ENCODE data around the gene HSPA14. TPM values are rescaled to one million over a fixed set of nuclear protein-coding genes. Genes with fewer than 3 reads are reported as not detected.
A peak's percentile ranks its signal among the peaks of the same experiment; 100 is the strongest.

HSPA14 gene
- total RNA-seq, 3 donors from 2014 or later (not counting 1 experiment from before 2014, with no cell fraction given): 18.9 to 25.6 (median 24.5) TPM

GRCh38 chr10:14878266-14879123 is 40.4 kb downstream of the HSPA14 start, which contains the start of gene SUV39H2:
TSS of gene SUV39H2 (plus strand) at chr10:14878866. CDS start at chr10:14878889, 23 bp downstream.
- intact Hi-C loops (cut with micrococcal nuclease): loop anchor here (1.0 to 5.0 kb wide), 4 partner anchors 40 to 326 kb away; partner anchors contain the start of genes CDNF, DCLRE1C, HSPA14 and MSANTD7

GRCh38 chr10:14879124-14879927 is 41.2 kb downstream of the HSPA14 start:
- ATAC-seq (peak; percentile 1 to 8 (median 5)), DNase-seq (peak; percentile 19 to 57)
- no peak for TF ChIP-seq CTCF (IDR thresholded peaks at IDR 0.05)
- Mint-ChIP-seq H3K27me3 (ENCODE audit: low read depth in 2 of 2) (no peaks in the 10 kb centered on the region), H3K4me3 (peak overlapping the region; percentile 92), H3K4me1 (peaks cover 26 to 28% of the 10 kb centered on the region in 2 donors), H3K36me3 (no peaks in the 10 kb centered on the region), H3K27ac (peak overlapping the region; percentile 61 to 88), H3K9me3 (no peaks in the 10 kb centered on the region)
- Histone ChIP-seq H3K36me3 (ENCODE audit: control insufficient read depth, insufficient read depth, low read length) (no peaks in the 10 kb centered on the region), H3K27me3 (ENCODE audit: control insufficient read depth, insufficient read depth, low read length) (no peaks in the 10 kb centered on the region), H3K9me3 (ENCODE audit: control insufficient read depth, insufficient read depth, low read length) (no peaks in the 10 kb centered on the region), H3K27ac (ENCODE audit: low read length) (no peak overlapping the region), H3K4me3 (ENCODE audit: low read length) (peak overlapping the region; percentile 92), H3K4me1 (ENCODE audit: control insufficient read depth, insufficient read depth, low read length) (peaks cover 15% of the 10 kb centered on the region)
- under 1% methylated on average over 60 of the region's 60 CpGs for WGBS (ENCODE audit: insufficient coverage)
- intact Hi-C loops (cut with micrococcal nuclease): loop anchor here (2.0 to 5.0 kb wide), 3 partner anchors 73 to 327 kb away; partner anchors contain the start of genes DCLRE1C and RPP38

More at GRCh38 chr10:14878266-14879123, 40.4 kb downstream of the HSPA14 start, which contains the start of gene SUV39H2:
- no peaks in the 10 kb centered on the region for H3K36me3 ChIP-seq (ENCODE audit: control insufficient read depth, insufficient read depth, low read length)
- H3K4me3 ChIP-seq (ENCODE audit: low read length): peak within 1 kb of the TSS; percentile 92
- peak within 1 kb of the TSS; percentile 59 for H3K27ac ChIP-seq (ENCODE audit: low read length)
- no peaks in the 10 kb centered on the region for H3K27me3 Mint-ChIP-seq (ENCODE audit: low read depth in 2 of 2)
- H3K9me3 ChIP-seq (ENCODE audit: control insufficient read depth, insufficient read depth, low read length): no peaks in the 10 kb centered on the region
- H3K4me3 Mint-ChIP-seq: peak within 1 kb of the TSS; percentile 92
- H3K9me3 Mint-ChIP-seq: no peaks in the 10 kb centered on the region
- H3K27ac Mint-ChIP-seq: peak within 1 kb of the TSS; percentile 77 to 88
- peak; percentile 91 to 98 (median 94) for ATAC-seq
- no peak for TF ChIP-seq CTCF (IDR thresholded peaks at IDR 0.05)
- H3K36me3 Mint-ChIP-seq: no peaks in the 10 kb centered on the region
- H3K27me3 ChIP-seq (ENCODE audit: control insufficient read depth, insufficient read depth, low read length): no peaks in the 10 kb centered on the region
- peaks cover 15% of the 10 kb centered on the region for H3K4me1 ChIP-seq (ENCODE audit: control insufficient read depth, insufficient read depth, low read length)
- WGBS (ENCODE audit: insufficient coverage): under 1% methylated on average over 102 of the region's 102 CpGs
- H3K4me1 Mint-ChIP-seq: peaks cover 26 to 28% of the 10 kb centered on the region in 2 donors
- DNase-seq: peak; percentile 92 to 95

- Mint-ChIP-seq H3K27ac (peak overlapping the region; percentile 61 to 88), H3K27me3 (ENCODE audit: low read depth in 2 of 2) (no peaks in the 10 kb centered on the region), H3K9me3 (no peaks in the 10 kb centered on the region), H3K4me3 (peak overlapping the region; percentile 92), H3K36me3 (no peaks in the 10 kb centered on the region), H3K4me1 (peaks cover 26 to 28% of the 10 kb centered on the region in 2 donors)
- H3K27me3 ChIP-seq (ENCODE audit: control insufficient read depth, insufficient read depth, low read length): no peaks in the 10 kb centered on the region
- no CpG with 5 or more reads among the region's 5 CpGs for WGBS (ENCODE audit: insufficient coverage)
- intact Hi-C loops (cut with micrococcal nuclease): loop anchor here (2.0 to 5.0 kb wide), 3 partner anchors 72 to 328 kb away; partner anchors contain the start of genes DCLRE1C and RPP38
- H3K4me3 ChIP-seq (ENCODE audit: low read length): no peak overlapping the region
- H3K36me3 ChIP-seq (ENCODE audit: control insufficient read depth, insufficient read depth, low read length): no peaks in the 10 kb centered on the region
- H3K4me1 ChIP-seq (ENCODE audit: control insufficient read depth, insufficient read depth, low read length): peaks cover 15% of the 10 kb centered on the region
- no peaks in the 10 kb centered on the region for H3K9me3 ChIP-seq (ENCODE audit: control insufficient read depth, insufficient read depth, low read length)
- TF ChIP-seq CTCF (IDR thresholded peaks at IDR 0.05): no peak
- DNase-seq (no peak), ATAC-seq (no peak)
- no peak overlapping the region for H3K27ac ChIP-seq (ENCODE audit: low read length)
Measured at GRCh38 chr10:14879928-14880193, 41.8 kb downstream of the HSPA14 start.

Measured in natural killer cell (primary cell).